GM23248 (cell line): ENCODE data around the gene M1AP. TPM values are rescaled to one million over a fixed set of nuclear protein-coding genes. Genes with fewer than 3 reads are reported as not detected.

Experiments used
- DNase-seq: peaks from one replicate; pipeline ENCODE4 v3.0.0-alpha.2; 2015
- H2AFZ ChIP-seq: fragments of 200-600 bp; sonication (generic); 2 replicates; pipeline ENCODE4 v1.6.1; 2016; ENCODE audit warnings: antibody characterized with exemption
- H3F3A ChIP-seq: fragments of 200-600 bp; sonication (generic); 2 replicates; pipeline ENCODE4 v1.6.1; 2016; ENCODE audit warnings: mild to moderate bottlenecking, antibody characterized with exemption, mixed run types; ENCODE audit not compliant: insufficient read depth
- H3K27ac ChIP-seq: fragments of 200-600 bp; sonication (generic); 2 replicates; pipeline ENCODE4 v1.5.1; 2016; ENCODE audit warnings: mild to moderate bottlenecking
- H3K27me3 ChIP-seq: fragments of 200-600 bp; sonication (generic); replicated peaks from 2 replicates; pipeline ENCODE4 v1.6.1; 2016; ENCODE audit warnings: mild to moderate bottlenecking; ENCODE audit not compliant: insufficient read depth
- H3K36me3 ChIP-seq: fragments of 200-600 bp; sonication (generic); 2 replicates; pipeline ENCODE4 v1.6.1; 2016; ENCODE audit warnings: low read depth, mild to moderate bottlenecking
- H3K4me1 ChIP-seq: fragments of 200-600 bp; sonication (generic); 2 replicates; pipeline ENCODE4 v1.6.1; 2016; ENCODE audit warnings: mild to moderate bottlenecking; ENCODE audit not compliant: insufficient read depth
- H3K4me2 ChIP-seq: fragments of 200-600 bp; sonication (generic); one replicate; pipeline ENCODE4 v1.6.1; 2016; ENCODE audit warnings: mild to moderate bottlenecking; ENCODE audit not compliant: unreplicated experiment
- H3K4me3 ChIP-seq: fragments of 200-600 bp; sonication (generic); 2 replicates; pipeline ENCODE4 v1.5.1; 2016; ENCODE audit warnings: mild to moderate bottlenecking
- H3K79me2 ChIP-seq: fragments of 200-600 bp; sonication (generic); 2 replicates; pipeline ENCODE4 v1.6.1; 2016; ENCODE audit warnings: mild to moderate bottlenecking; ENCODE audit not compliant: insufficient read depth
- H3K9ac ChIP-seq: fragments of 200-600 bp; sonication (generic); 2 replicates; pipeline ENCODE4 v1.6.1; 2016; ENCODE audit warnings: mild to moderate bottlenecking
- H3K9me2 ChIP-seq: fragments of 200-600 bp; sonication (generic); 2 replicates; pipeline ENCODE4 v1.6.1; 2016; ENCODE audit warnings: mixed run types, mild to moderate bottlenecking, moderate library complexity; ENCODE audit not compliant: insufficient read depth
- H3K9me3 ChIP-seq: fragments of 200-600 bp; sonication (generic); one replicate; pipeline ENCODE4 v1.6.1; 2017; ENCODE audit warnings: low read depth
- H4K20me1 ChIP-seq: fragments of 200-600 bp; sonication (generic); 2 replicates; pipeline ENCODE4 v1.6.0; 2016; ENCODE audit not compliant: insufficient read depth
- EZH2 ChIP-seq: fragments of 200-600 bp; sonication (generic); IDR thresholded peaks from 2 replicates; pipeline ENCODE4 v1.6.1; 2018; ENCODE audit warnings: antibody characterized with exemption, mild to moderate bottlenecking; ENCODE audit not compliant: insufficient read depth, poor library complexity, severe bottlenecking
- EZH2phosphoT487 ChIP-seq: fragments of 200-600 bp; sonication (generic); IDR thresholded peaks from 2 replicates; pipeline ENCODE4 v1.6.1; 2018; ENCODE audit warnings: antibody characterized with exemption, moderate library complexity, mild to moderate bottlenecking, low read depth; ENCODE audit not compliant: insufficient read depth
- WGBS, 2 experiments: methylation state at CpG; one replicate each; pipeline ENCODE4 v1.1.6; 2015 to 2017; ENCODE audit warnings: low lambda C conversion rate in 2 of 2, low coverage in 1 of 2; ENCODE audit errors: missing lambda C conversion rate in 2 of 2; 5-methylcytosine and 5-hydroxymethylcytosine counted together
- in situ Hi-C: fragments of 300-500 bp; cut with MboI; formaldehyde crosslinking; loops from 2 replicates; pipeline ENCODE4 v1.15.0; 2020
- polyA plus RNA-seq: library from polyadenylated mRNA; unstranded; fragments of >200 nt; fragmentation: Nextera tagmentation; extraction: Ambion mirVana; gene quantifications from 2 replicates; pipeline ENCODE4 v1.2.1, GENCODE V29; 2016
- total RNA-seq: library from RNA; depleted of rRNA; stranded (reverse); fragments of >200 nt; shearing (Covaris generic); gene quantifications from 2 replicates; pipeline ENCODE4 v1.2.3, GENCODE V29; 2014

The M1AP gene
- total and polyA plus RNA-seq, 2 experiments from 2014 or later: 0.18 to 1.5 TPM

GRCh38 chr2:74554820-74555531 lies 93.2 kb downstream of the M1AP start:
- no peak for TF ChIP-seq EZH2
- TF ChIP-seq EZH2phosphoT487: no peak
- peak overlapping the region; percentile 97 for H3K4me3 ChIP-seq
- H3K27ac ChIP-seq: peak overlapping the region; percentile 87
- peaks cover 50% of the 10 kb centered on the region for H3K79me2 ChIP-seq
- peak overlapping the region; percentile 93 for H2AFZ ChIP-seq
- peaks cover 23% of the 10 kb centered on the region for H3K4me1 ChIP-seq
- WGBS, 2 experiments: 17 to 21% methylated on average over 44 to 58 of the region's 58 CpGs
- H4K20me1 ChIP-seq: no peaks in the 10 kb centered on the region
- H3K9me3 ChIP-seq: no peaks in the 10 kb centered on the region
- H3K4me2 ChIP-seq: peak overlapping the region; percentile 84
- no peaks in the 10 kb centered on the region for H3K27me3 ChIP-seq
- in situ Hi-C loops: no loop called here
- H3K9ac ChIP-seq: peak overlapping the region; percentile 83
- no peaks in the 10 kb centered on the region for H3K9me2 ChIP-seq
- H3F3A ChIP-seq: peaks cover 12% of the 10 kb centered on the region; the same call in 1 of the 2 replicates
- H3K36me3 ChIP-seq: no peaks in the 10 kb centered on the region
- peak; percentile 67 for DNase-seq

GRCh38 chr2:74553892-74554819 lies 94.0 kb downstream of the M1AP start, which contains the start of the genes DOK1 and LOXL3:
DOK1 (plus strand) TSS chr2:74554720; CDS start chr2:74554755, 35 bp downstream.
LOXL3 (minus strand) TSS chr2:74553942; CDS start chr2:74552634, 1,308 bp downstream.
- H3K36me3 ChIP-seq: no peaks in the 10 kb centered on the region
- peak within 1 kb of the TSS; percentile 93 for H2AFZ ChIP-seq
- peak within 1 kb of the TSS; percentile 83 for H3K9ac ChIP-seq
- no peaks in the 10 kb centered on the region for H3K27me3 ChIP-seq
- TF ChIP-seq EZH2phosphoT487 (no peak), EZH2 (no peak)
- peaks cover 55% of the 10 kb centered on the region for H3K79me2 ChIP-seq
- no peaks in the 10 kb centered on the region for H3K9me2 ChIP-seq
- H3F3A ChIP-seq: peaks cover 6% of the 10 kb centered on the region; the same call in 1 of the 2 replicates
- peaks cover 31% of the 10 kb centered on the region for H3K4me1 ChIP-seq
- no peaks in the 10 kb centered on the region for H3K9me3 ChIP-seq
- no peaks in the 10 kb centered on the region for H4K20me1 ChIP-seq
- in situ Hi-C loops: no loop called here
- WGBS, 2 experiments: 0 to 1% methylated on average over 17 to 67 of the region's 73 CpGs
- H3K4me3 ChIP-seq: peak within 1 kb of the TSS; percentile 97
- H3K4me2 ChIP-seq: peak within 1 kb of the TSS; percentile 84
- peak within 1 kb of the TSS; percentile 87 for H3K27ac ChIP-seq
- peak; percentile 92 for DNase-seq

GRCh38 chr2:74552914-74553811 lies 95.0 kb downstream of the M1AP start:
- peak overlapping the region; percentile 87 for H3K27ac ChIP-seq
- H3K9me2 ChIP-seq: no peaks in the 10 kb centered on the region
- peak overlapping the region; percentile 97 for H3K4me3 ChIP-seq
- peaks cover 55% of the 10 kb centered on the region for H3K79me2 ChIP-seq
- peaks cover 32% of the 10 kb centered on the region for H3K4me1 ChIP-seq
- TF ChIP-seq EZH2phosphoT487 (no peak), EZH2 (no peak)
- peak overlapping the region; percentile 84 for H3K4me2 ChIP-seq
- H3F3A ChIP-seq: peaks cover 9% of the 10 kb centered on the region; the same call in 1 of the 2 replicates
- H3K9ac ChIP-seq: peak overlapping the region; percentile 83
- in situ Hi-C loops: no loop called here
- no peaks in the 10 kb centered on the region for H3K27me3 ChIP-seq
- 19 to 23% methylated on average over 26 to 27 of the region's 27 CpGs for WGBS, 2 experiments
- H4K20me1 ChIP-seq: no peaks in the 10 kb centered on the region
- peak overlapping the region; percentile 93 for H2AFZ ChIP-seq
- DNase-seq: peak; percentile 63
- no peaks in the 10 kb centered on the region for H3K9me3 ChIP-seq
- no peaks in the 10 kb centered on the region for H3K36me3 ChIP-seq
